HL-60 (cell line): ENCODE results near the gene AFF3.

Experiments used
- POLR2AphosphoS5 ChIP-seq: IDR thresholded peaks from 2 replicates; pipeline ENCODE4 v1.6.1; 2012; ENCODE audit warnings: low read depth
- SPI1 ChIP-seq: IDR thresholded peaks from 2 replicates; pipeline ENCODE4 v1.6.1; 2012; ENCODE audit warnings: low read depth, mild to moderate bottlenecking, borderline replicate concordance
- TF ChIP-seq, protein P1 (sequence below): IDR thresholded peaks from one replicate; pipeline ENCODE4 v1.5.1; 2011; ENCODE audit warnings: low read length, control low read depth, inconsistent platforms; ENCODE audit not compliant: insufficient read depth
- TF ChIP-seq, protein P2 (sequence below): IDR thresholded peaks from 2 replicates; pipeline ENCODE4 v1.6.1; 2012; ENCODE audit warnings: low read depth; ENCODE audit not compliant: insufficient replicate concordance

- TF ChIP-seq, protein P1, sequence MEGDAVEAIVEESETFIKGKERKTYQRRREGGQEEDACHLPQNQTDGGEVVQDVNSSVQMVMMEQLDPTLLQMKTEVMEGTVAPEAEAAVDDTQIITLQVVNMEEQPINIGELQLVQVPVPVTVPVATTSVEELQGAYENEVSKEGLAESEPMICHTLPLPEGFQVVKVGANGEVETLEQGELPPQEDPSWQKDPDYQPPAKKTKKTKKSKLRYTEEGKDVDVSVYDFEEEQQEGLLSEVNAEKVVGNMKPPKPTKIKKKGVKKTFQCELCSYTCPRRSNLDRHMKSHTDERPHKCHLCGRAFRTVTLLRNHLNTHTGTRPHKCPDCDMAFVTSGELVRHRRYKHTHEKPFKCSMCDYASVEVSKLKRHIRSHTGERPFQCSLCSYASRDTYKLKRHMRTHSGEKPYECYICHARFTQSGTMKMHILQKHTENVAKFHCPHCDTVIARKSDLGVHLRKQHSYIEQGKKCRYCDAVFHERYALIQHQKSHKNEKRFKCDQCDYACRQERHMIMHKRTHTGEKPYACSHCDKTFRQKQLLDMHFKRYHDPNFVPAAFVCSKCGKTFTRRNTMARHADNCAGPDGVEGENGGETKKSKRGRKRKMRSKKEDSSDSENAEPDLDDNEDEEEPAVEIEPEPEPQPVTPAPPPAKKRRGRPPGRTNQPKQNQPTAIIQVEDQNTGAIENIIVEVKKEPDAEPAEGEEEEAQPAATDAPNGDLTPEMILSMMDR, result no peak
- no peak for TF ChIP-seq POLR2AphosphoS5
- TF ChIP-seq, protein P2, sequence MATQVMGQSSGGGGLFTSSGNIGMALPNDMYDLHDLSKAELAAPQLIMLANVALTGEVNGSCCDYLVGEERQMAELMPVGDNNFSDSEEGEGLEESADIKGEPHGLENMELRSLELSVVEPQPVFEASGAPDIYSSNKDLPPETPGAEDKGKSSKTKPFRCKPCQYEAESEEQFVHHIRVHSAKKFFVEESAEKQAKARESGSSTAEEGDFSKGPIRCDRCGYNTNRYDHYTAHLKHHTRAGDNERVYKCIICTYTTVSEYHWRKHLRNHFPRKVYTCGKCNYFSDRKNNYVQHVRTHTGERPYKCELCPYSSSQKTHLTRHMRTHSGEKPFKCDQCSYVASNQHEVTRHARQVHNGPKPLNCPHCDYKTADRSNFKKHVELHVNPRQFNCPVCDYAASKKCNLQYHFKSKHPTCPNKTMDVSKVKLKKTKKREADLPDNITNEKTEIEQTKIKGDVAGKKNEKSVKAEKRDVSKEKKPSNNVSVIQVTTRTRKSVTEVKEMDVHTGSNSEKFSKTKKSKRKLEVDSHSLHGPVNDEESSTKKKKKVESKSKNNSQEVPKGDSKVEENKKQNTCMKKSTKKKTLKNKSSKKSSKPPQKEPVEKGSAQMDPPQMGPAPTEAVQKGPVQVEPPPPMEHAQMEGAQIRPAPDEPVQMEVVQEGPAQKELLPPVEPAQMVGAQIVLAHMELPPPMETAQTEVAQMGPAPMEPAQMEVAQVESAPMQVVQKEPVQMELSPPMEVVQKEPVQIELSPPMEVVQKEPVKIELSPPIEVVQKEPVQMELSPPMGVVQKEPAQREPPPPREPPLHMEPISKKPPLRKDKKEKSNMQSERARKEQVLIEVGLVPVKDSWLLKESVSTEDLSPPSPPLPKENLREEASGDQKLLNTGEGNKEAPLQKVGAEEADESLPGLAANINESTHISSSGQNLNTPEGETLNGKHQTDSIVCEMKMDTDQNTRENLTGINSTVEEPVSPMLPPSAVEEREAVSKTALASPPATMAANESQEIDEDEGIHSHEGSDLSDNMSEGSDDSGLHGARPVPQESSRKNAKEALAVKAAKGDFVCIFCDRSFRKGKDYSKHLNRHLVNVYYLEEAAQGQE, result no peak
- TF ChIP-seq SPI1, result no peak
These were observed 15.4 kb downstream of the AFF3 start for GRCh38 chr2:100126897-100127401.
